ENCODE measurements around the gene CELSR3.

DNA sequence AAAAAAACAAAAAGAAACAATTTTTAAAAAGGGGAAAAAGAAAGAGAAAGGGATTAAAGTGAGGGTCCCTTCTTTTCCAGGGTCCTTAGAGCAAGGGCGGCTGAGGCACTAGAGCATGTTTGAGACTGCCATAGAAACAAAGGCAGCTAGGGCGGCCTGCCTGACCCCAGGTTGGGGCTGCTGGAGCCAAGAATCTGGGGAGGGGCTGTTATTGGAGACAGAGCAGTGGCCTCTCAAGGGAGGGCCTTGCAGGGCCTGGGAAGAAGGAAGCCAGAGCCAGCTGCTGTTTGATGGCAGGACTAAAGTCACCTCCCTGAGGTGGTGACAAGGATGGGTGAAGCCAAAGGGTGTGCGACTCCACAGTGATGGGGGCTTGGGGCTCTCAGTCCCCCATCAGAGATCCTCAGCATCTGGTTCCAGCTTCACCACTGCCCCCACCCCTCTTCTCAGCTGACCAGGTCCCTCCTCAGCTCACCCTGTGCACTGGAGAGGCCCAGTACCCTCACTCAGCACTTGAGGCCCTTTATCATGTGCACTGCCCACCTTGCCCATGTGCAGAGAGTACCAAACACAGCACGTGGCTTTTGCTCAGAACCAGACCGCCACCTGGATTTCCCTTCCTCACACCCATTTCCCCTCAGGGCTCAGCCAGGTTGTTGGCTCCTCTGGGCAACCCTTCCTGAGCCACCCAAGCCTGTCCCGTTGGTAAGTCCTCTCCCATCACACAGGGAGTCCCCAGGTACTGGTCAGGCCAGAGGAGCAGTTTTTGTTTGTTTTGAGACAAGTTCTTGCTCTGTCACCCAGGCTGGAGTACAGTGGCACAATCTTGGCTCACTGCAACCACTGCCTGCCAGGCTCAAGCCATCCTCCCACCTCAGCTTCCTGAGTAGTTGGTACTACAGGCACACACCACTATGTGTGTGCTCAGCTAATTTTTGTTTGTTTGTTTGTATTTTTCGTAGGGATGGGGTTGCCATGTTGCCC is 42.9 kb downstream of the CELSR3 start:
- TF ChIP-seq POLR2AphosphoS5 (IDR thresholded peaks at IDR 0.05; ENCODE audit: low read depth, low read length), result no peak
- TF ChIP-seq REST (IDR thresholded peaks at IDR 0.05; ENCODE audit: insufficient read depth in 1 of 2, low read depth in 2 of 2, low read length in 2 of 2), result no peak
- no peak for TF ChIP-seq TAF1 (IDR thresholded peaks at IDR 0.05; ENCODE audit: borderline replicate concordance, insufficient read depth, low read length)
- TF ChIP-seq SIN3A (IDR thresholded peaks at IDR 0.05; ENCODE audit: borderline replicate concordance, insufficient read depth, low read length), result no peak

Measured in PFSK-1 (cell line).